Caco-2 (cell line): ENCODE results near the gene KDM2B. TPM values are rescaled to one million over a fixed set of nuclear protein-coding genes. Genes with fewer than 3 reads are reported as not detected.

Source experiments
- BruUV-seq: library from RNA; stranded (reverse); fragments of 400-500 nt; replicated peaks from 2 replicates; lab custom pipeline; 2021; lab: Mats Ljungman, UMichigan
- CTCF ChIA-PET: fragments of 300-600 bp; sonication (Branson Sonifier 250); formaldehyde crosslinking; loops from one replicate; lab custom pipeline; 2022; ENCODE audit warnings: antibody characterized with exemption; lab: Charles Lee
- POLR2A ChIA-PET: fragments of 300-600 bp; sonication (Branson Sonifier 250); formaldehyde crosslinking; loops from one replicate; lab custom pipeline; 2022; ENCODE audit warnings: antibody characterized with exemption; lab: Charles Lee
- DNase-seq, 2 experiments: peaks; one replicate each; pipeline versions ENCODE4 v3.0.0 to v3.0.0-alpha.2; 2020 to 2022
- H3K27me3 ChIP-seq: replicated peaks from 2 replicates; pipeline ENCODE4 v1.6.0; 2011; ENCODE audit warnings: low read length; ENCODE audit not compliant: control insufficient read depth, insufficient read depth
- H3K36me3 ChIP-seq: 2 replicates; pipeline ENCODE4 v1.5.1; 2011; ENCODE audit warnings: low read length; ENCODE audit not compliant: control insufficient read depth, insufficient read depth
- H3K4me1 ChIP-seq: fragments of 250-450 bp; sonication (Bioruptor Pico); 2 replicates; pipeline ENCODE4 v1.5.1; 2020; ENCODE audit warnings: mild to moderate bottlenecking
- H3K4me3 ChIP-seq: 2 replicates; pipeline ENCODE4 v1.5.1; 2011; ENCODE audit warnings: low read depth, mild to moderate bottlenecking, control low read depth, low read length
- H3K9me3 ChIP-seq: fragments of 250-450 bp; sonication (Bioruptor Pico); 2 replicates; pipeline ENCODE4 v1.5.1; 2020; ENCODE audit warnings: mild to moderate bottlenecking, moderate library complexity
- H3K27ac Mint-ChIP-seq: one replicate; pipeline ENCODE4 v1.8.0; 2022; ENCODE audit warnings: mixed read lengths; ENCODE audit not compliant: unreplicated experiment
- H3K27me3 Mint-ChIP-seq: one replicate; pipeline ENCODE4 v1.8.0; 2022; ENCODE audit warnings: mixed read lengths; ENCODE audit not compliant: insufficient read depth, unreplicated experiment
- H3K36me3 Mint-ChIP-seq: one replicate; pipeline ENCODE4 v1.8.0; 2022; ENCODE audit warnings: mild to moderate bottlenecking, mixed read lengths; ENCODE audit not compliant: insufficient read depth, unreplicated experiment
- H3K4me1 Mint-ChIP-seq: one replicate; pipeline ENCODE4 v1.8.0; 2022; ENCODE audit warnings: low read depth, mixed read lengths; ENCODE audit not compliant: unreplicated experiment
- H3K4me3 Mint-ChIP-seq: one replicate; pipeline ENCODE4 v1.8.0; 2022; ENCODE audit warnings: mild to moderate bottlenecking, moderate library complexity, mixed read lengths; ENCODE audit not compliant: unreplicated experiment
- H3K9me3 Mint-ChIP-seq: one replicate; pipeline ENCODE4 v1.8.0; 2022; ENCODE audit warnings: mixed read lengths; ENCODE audit not compliant: unreplicated experiment
- intact Hi-C: fragments of 100-400 bp; cut with micrococcal nuclease; formaldehyde crosslinking; loops from one replicate; pipeline ENCODE4 v1.10.0; 2022; ENCODE audit not compliant: unreplicated experiment
- total RNA-seq: library from RNA; stranded (reverse); gene quantifications from 2 replicates; pipeline ENCODE4 v1.2.3, GENCODE V29; 2022
- TF ChIP-seq, protein P1 (sequence below), 2 experiments: fragments of 200-600 bp in 1 of 2; IDR thresholded peaks; 1 replicate in 1 of 2; 2 replicates in 1 of 2; pipeline versions ENCODE4 v1.5.1 to v1.8.0; 2011 to 2022; ENCODE audit warnings: antibody characterized with exemption in 1 of 2, control low read depth in 1 of 2, inconsistent platforms in 1 of 2, low read depth in 1 of 2, low read length in 1 of 2, mild to moderate bottlenecking in 1 of 2, moderate library complexity in 1 of 2; ENCODE audit not compliant: insufficient read depth in 1 of 2, severe bottlenecking in 1 of 2, unreplicated experiment in 1 of 2

Gene KDM2B
- total RNA-seq, 1 experiment from 2014 or later = 48.4 TPM

DNA sequence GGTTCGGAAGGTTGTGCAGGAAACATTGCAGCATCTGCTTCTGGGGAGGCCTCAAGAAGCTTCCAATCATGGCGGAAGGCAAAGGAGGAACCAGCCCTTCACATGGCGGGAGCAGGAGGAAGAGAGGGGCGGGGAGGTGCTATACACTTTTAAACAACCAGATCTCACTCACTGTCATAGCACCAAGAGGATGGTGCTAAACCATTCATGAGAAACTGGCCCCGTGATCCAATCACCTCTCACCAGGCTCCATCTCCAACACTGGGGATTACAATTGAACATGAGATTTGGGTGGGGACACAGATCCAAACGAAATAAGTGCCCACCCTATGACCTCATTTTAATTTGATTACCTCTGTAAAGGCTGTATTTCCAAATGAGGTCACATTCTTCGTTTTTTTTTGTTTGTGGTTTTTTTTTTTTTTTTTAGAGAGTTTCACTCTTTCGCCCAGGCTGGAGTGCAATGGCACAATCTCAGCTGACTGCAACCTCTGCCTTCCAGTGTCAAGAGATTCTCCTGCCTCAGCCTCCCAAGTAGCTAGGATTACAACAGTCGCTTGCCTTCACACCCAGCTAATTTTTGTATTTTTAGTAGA lies 34.1 kb upstream of the KDM2B start:
- Mint-ChIP-seq H3K4me3 (no peak overlapping the region), H3K4me1 (peaks cover 12% of the 10 kb centered on the region), H3K9me3 (no peaks in the 10 kb centered on the region), H3K27me3 (no peaks in the 10 kb centered on the region), H3K27ac (no peak overlapping the region), H3K36me3 (no peaks in the 10 kb centered on the region)
- TF ChIP-seq, protein P1, sequence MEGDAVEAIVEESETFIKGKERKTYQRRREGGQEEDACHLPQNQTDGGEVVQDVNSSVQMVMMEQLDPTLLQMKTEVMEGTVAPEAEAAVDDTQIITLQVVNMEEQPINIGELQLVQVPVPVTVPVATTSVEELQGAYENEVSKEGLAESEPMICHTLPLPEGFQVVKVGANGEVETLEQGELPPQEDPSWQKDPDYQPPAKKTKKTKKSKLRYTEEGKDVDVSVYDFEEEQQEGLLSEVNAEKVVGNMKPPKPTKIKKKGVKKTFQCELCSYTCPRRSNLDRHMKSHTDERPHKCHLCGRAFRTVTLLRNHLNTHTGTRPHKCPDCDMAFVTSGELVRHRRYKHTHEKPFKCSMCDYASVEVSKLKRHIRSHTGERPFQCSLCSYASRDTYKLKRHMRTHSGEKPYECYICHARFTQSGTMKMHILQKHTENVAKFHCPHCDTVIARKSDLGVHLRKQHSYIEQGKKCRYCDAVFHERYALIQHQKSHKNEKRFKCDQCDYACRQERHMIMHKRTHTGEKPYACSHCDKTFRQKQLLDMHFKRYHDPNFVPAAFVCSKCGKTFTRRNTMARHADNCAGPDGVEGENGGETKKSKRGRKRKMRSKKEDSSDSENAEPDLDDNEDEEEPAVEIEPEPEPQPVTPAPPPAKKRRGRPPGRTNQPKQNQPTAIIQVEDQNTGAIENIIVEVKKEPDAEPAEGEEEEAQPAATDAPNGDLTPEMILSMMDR (IDR thresholded peaks at IDR 0.05; ENCODE audit: insufficient read depth in 1 of 2, low read depth in 1 of 2, low read length in 1 of 2, severe bottlenecking in 1 of 2, unreplicated experiment in 1 of 2) = no peak
- Histone ChIP-seq H3K4me3 (no peak overlapping the region), H3K4me1 (peaks cover 15% of the 10 kb centered on the region), H3K27me3 (no peaks in the 10 kb centered on the region), H3K36me3 (no peaks in the 10 kb centered on the region), H3K9me3 (no peaks in the 10 kb centered on the region)
- BruUV-seq = no TSS peak
- CTCF ChIA-PET = no interaction called here
- POLR2A ChIA-PET = interaction anchor here (0.5 kb wide), 1 partner anchor 14 kb away, joined by 6 read pairs; no protein-coding TSS in a partner anchor
- intact Hi-C loops = no loop called here
- no peak for DNase-seq

GRCh38 chr12:121613462-121613861 lies 32.6 kb upstream of the KDM2B start:
- H3K4me3 Mint-ChIP-seq = no peak overlapping the region
- Histone ChIP-seq H3K4me1 (peaks cover 10% of the 10 kb centered on the region), H3K9me3 (no peaks in the 10 kb centered on the region), H3K27me3 (no peaks in the 10 kb centered on the region), H3K4me3 (no peak overlapping the region), H3K36me3 (no peaks in the 10 kb centered on the region)
- TF ChIP-seq, protein P1 (IDR thresholded peaks at IDR 0.05; ENCODE audit: insufficient read depth in 1 of 2, low read depth in 1 of 2, low read length in 1 of 2, severe bottlenecking in 1 of 2, unreplicated experiment in 1 of 2) = no peak
- ChIA-PET POLR2A (no interaction called here), CTCF (no interaction called here)
- no TSS peak for BruUV-seq
- H3K27me3 Mint-ChIP-seq = no peaks in the 10 kb centered on the region
- DNase-seq = no peak
- peaks cover 21% of the 10 kb centered on the region for H3K4me1 Mint-ChIP-seq
- H3K9me3 Mint-ChIP-seq = peaks cover 6% of the 10 kb centered on the region
- intact Hi-C loops = no loop called here
- H3K27ac Mint-ChIP-seq = no peak overlapping the region
- H3K36me3 Mint-ChIP-seq = no peaks in the 10 kb centered on the region

- H3K36me3 ChIP-seq = no peaks in the 10 kb centered on the region
- peaks cover 9% of the 10 kb centered on the region for H3K9me3 Mint-ChIP-seq
- POLR2A ChIA-PET = no interaction called here
- peaks cover 7% of the 10 kb centered on the region for H3K4me1 ChIP-seq
- H3K27me3 ChIP-seq = no peaks in the 10 kb centered on the region
- BruUV-seq = no TSS peak
- TF ChIP-seq, protein P1 (IDR thresholded peaks at IDR 0.05; ENCODE audit: insufficient read depth in 1 of 2, low read depth in 1 of 2, low read length in 1 of 2, severe bottlenecking in 1 of 2, unreplicated experiment in 1 of 2) = no peak
- DNase-seq = peak; percentile 26 to 46
- H3K9me3 ChIP-seq = no peaks in the 10 kb centered on the region
- H3K36me3 Mint-ChIP-seq = no peaks in the 10 kb centered on the region
- peak overlapping the region; percentile 79 for H3K27ac Mint-ChIP-seq
- no peak overlapping the region for H3K4me3 Mint-ChIP-seq
- H3K27me3 Mint-ChIP-seq = no peaks in the 10 kb centered on the region
- no peak overlapping the region for H3K4me3 ChIP-seq
- CTCF ChIA-PET = interaction anchor here (0.7 kb wide), 1 partner anchor 10 kb away, joined by 3 read pairs; no protein-coding TSS in a partner anchor
- peaks cover 23% of the 10 kb centered on the region for H3K4me1 Mint-ChIP-seq
- intact Hi-C loops = no loop called here
Observed at GRCh38 chr12:121611306-121611705, 30.5 kb upstream of the KDM2B start.
